PC-9 (cell line): Measurements from ENCODE around the gene POLG. TPM values are rescaled to one million over a fixed set of nuclear protein-coding genes. Genes with fewer than 3 reads are reported as not detected.

Experiments used
- BruUV-seq: library from RNA; stranded (reverse); fragments of 400-500 nt; replicated peaks from 2 replicates; lab custom pipeline; 2021; lab: Mats Ljungman, UMichigan
- CTCF ChIA-PET: fragments of 300-600 bp; sonication (Branson Sonifier 250); formaldehyde crosslinking; loops from one replicate; lab custom pipeline; 2022; ENCODE audit warnings: antibody characterized with exemption; lab: Charles Lee
- POLR2A ChIA-PET: fragments of 300-600 bp; sonication (Branson Sonifier 250); formaldehyde crosslinking; loops from one replicate; lab custom pipeline; 2022; ENCODE audit warnings: antibody characterized with exemption; ENCODE audit not compliant: unreplicated experiment; lab: Charles Lee
- DNase-seq, 2 experiments: peaks; one replicate each; pipeline versions ENCODE4 v3.0.0 to v3.0.0-alpha.2; 2015 to 2022; ENCODE audit warnings: mixed read lengths in 1 of 2
- H2AFZ ChIP-seq: fragments of 200-600 bp; sonication (generic); 2 replicates; pipeline ENCODE4 v1.8.1; 2017; ENCODE audit warnings: antibody characterized with exemption
- H3F3A ChIP-seq: fragments of 200-600 bp; sonication (generic); 2 replicates; pipeline ENCODE4 v1.8.1; 2017; ENCODE audit warnings: antibody characterized with exemption, mild to moderate bottlenecking, low read depth; ENCODE audit not compliant: insufficient read depth
- H3K27ac ChIP-seq: fragments of 200-600 bp; sonication (generic); 2 replicates; pipeline ENCODE4 v1.6.1; 2016; ENCODE audit warnings: mixed run types
- H3K27me3 ChIP-seq: fragments of 200-600 bp; sonication (generic); 2 replicates; pipeline ENCODE4 v1.6.1; 2016; ENCODE audit warnings: low read depth, mixed run types; ENCODE audit not compliant: insufficient read depth
- H3K36me3 ChIP-seq: fragments of 200-600 bp; sonication (generic); 2 replicates; pipeline ENCODE4 v1.6.1; 2016; ENCODE audit warnings: low read depth, mixed run types
- H3K4me1 ChIP-seq: fragments of 200-600 bp; sonication (generic); replicated peaks from 2 replicates; pipeline ENCODE4 v1.6.1; 2016; ENCODE audit warnings: mixed run types; ENCODE audit not compliant: insufficient read depth
- H3K4me2 ChIP-seq: fragments of 200-600 bp; sonication (generic); 2 replicates; pipeline ENCODE4 v1.6.1; 2017; ENCODE audit warnings: mixed run types
- H3K4me3 ChIP-seq: fragments of 200-600 bp; sonication (generic); 2 replicates; pipeline ENCODE4 v1.6.1; 2016; ENCODE audit warnings: mixed run types
- H3K79me2 ChIP-seq: fragments of 200-600 bp; sonication (generic); 2 replicates; pipeline ENCODE4 v1.6.1; 2017; ENCODE audit warnings: low read depth, mixed run types
- H3K9me2 ChIP-seq: fragments of 200-600 bp; sonication (generic); 2 replicates; pipeline ENCODE4 v1.8.1; 2017; ENCODE audit warnings: mild to moderate bottlenecking; ENCODE audit not compliant: insufficient read depth
- H3K9me3 ChIP-seq: fragments of 200-600 bp; sonication (generic); 2 replicates; pipeline ENCODE4 v1.8.1; 2016; ENCODE audit warnings: low read depth; ENCODE audit not compliant: insufficient read depth
- H4K20me1 ChIP-seq: fragments of 200-600 bp; sonication (generic); 2 replicates; pipeline ENCODE4 v1.8.1; 2017; ENCODE audit not compliant: insufficient read depth
- CTCF ChIP-seq: fragments of 200-600 bp; sonication (generic); conservative IDR thresholded peaks from 2 replicates; pipeline ENCODE4 v1.6.1; 2017; ENCODE audit warnings: mixed run types, antibody characterized with exemption, mild to moderate bottlenecking, moderate library complexity
- EZH2 ChIP-seq: fragments of 200-600 bp; sonication (generic); IDR thresholded peaks from 2 replicates; pipeline ENCODE4 v1.8.0; 2017; ENCODE audit warnings: antibody characterized with exemption, low read depth
- intact Hi-C: fragments of 100-400 bp; cut with micrococcal nuclease; formaldehyde crosslinking; loops from one replicate; pipeline ENCODE4 v1.10.0; 2022; ENCODE audit not compliant: unreplicated experiment
- total RNA-seq: library from RNA; stranded (reverse); gene quantifications from 2 replicates; pipeline ENCODE4 v1.2.3, GENCODE V29; 2021

POLG gene
- total RNA-seq, 1 experiment from 2014 or later, result 43.6 TPM

- Histone ChIP-seq H3K36me3 (peaks cover 23% of the 10 kb centered on the region), H3K27ac (no peak overlapping the region), H3F3A (peaks cover 38% of the 10 kb centered on the region; the same call in 1 of the 2 replicates), H3K4me1 (no peaks in the 10 kb centered on the region), H3K9me3 (no peaks in the 10 kb centered on the region), H3K27me3 (no peaks in the 10 kb centered on the region), H3K79me2 (no peaks in the 10 kb centered on the region), H3K9me2 (no peaks in the 10 kb centered on the region), H4K20me1 (peaks cover 5% of the 10 kb centered on the region; the same call in 1 of the 2 replicates), H3K4me3 (no peak overlapping the region), H3K4me2 (no peak overlapping the region), H2AFZ (no peak overlapping the region)
- POLR2A ChIA-PET, result no interaction called here
- no peak for DNase-seq
- CTCF ChIA-PET, result no interaction called here
- intact Hi-C loops, result no loop called here
- no peak for TF ChIP-seq CTCF
- no peak for TF ChIP-seq EZH2
- no TSS peak for BruUV-seq
Measured at GRCh38 chr15:89315375-89315929, 19.2 kb downstream of the POLG start.

GRCh38 chr15:89309993-89310392, 24.6 kb downstream of the POLG start:
- Histone ChIP-seq H3K79me2 (no peaks in the 10 kb centered on the region), H4K20me1 (no peaks in the 10 kb centered on the region), H2AFZ (no peak overlapping the region), H3K9me2 (no peaks in the 10 kb centered on the region), H3K4me3 (no peak overlapping the region), H3K4me1 (no peaks in the 10 kb centered on the region), H3K36me3 (peaks cover 9% of the 10 kb centered on the region; the same call in 1 of the 2 replicates), H3K27ac (no peak overlapping the region), H3K27me3 (no peaks in the 10 kb centered on the region), H3F3A (peaks cover 20% of the 10 kb centered on the region; the same call in 1 of the 2 replicates), H3K4me2 (no peak overlapping the region), H3K9me3 (no peaks in the 10 kb centered on the region)
- intact Hi-C loops, result no loop called here
- DNase-seq, result no peak
- ChIA-PET CTCF (no interaction called here), POLR2A (no interaction called here)
- TF ChIP-seq CTCF (no peak), EZH2 (no peak)
- no TSS peak for BruUV-seq

- no peaks in the 10 kb centered on the region for H3K79me2 ChIP-seq
- H3K27ac ChIP-seq, result no peak overlapping the region
- no peak for TF ChIP-seq EZH2
- TF ChIP-seq CTCF, result no peak
- H4K20me1 ChIP-seq, result no peaks in the 10 kb centered on the region
- H3K4me2 ChIP-seq, result no peak overlapping the region
- no peaks in the 10 kb centered on the region for H3K9me3 ChIP-seq
- intact Hi-C loops, result no loop called here
- no peak overlapping the region for H2AFZ ChIP-seq
- peaks cover 5% of the 10 kb centered on the region; the same call in 1 of the 2 replicates for H3K36me3 ChIP-seq
- DNase-seq, result no peak
- BruUV-seq, result no TSS peak
- H3K4me3 ChIP-seq, result no peak overlapping the region
- peaks cover 20% of the 10 kb centered on the region; the same call in 1 of the 2 replicates for H3F3A ChIP-seq
- ChIA-PET CTCF (no interaction called here), POLR2A (no interaction called here)
- no peaks in the 10 kb centered on the region for H3K27me3 ChIP-seq
- H3K9me2 ChIP-seq, result no peaks in the 10 kb centered on the region
- no peaks in the 10 kb centered on the region for H3K4me1 ChIP-seq
Measured at GRCh38 chr15:89308236-89308635, 26.4 kb downstream of the POLG start.
